H9 (cell line): ENCODE measurements around the gene MYO1F. TPM values are rescaled to one million over a fixed set of nuclear protein-coding genes. Genes with fewer than 3 reads are reported as not detected.

Experiments
- DNase-seq: peaks from one replicate; pipeline ENCODE4 v3.0.0-alpha.2; 2017
- H2AFZ ChIP-seq: one replicate; pipeline ENCODE4 v1.6.1; 2013; ENCODE audit warnings: mild to moderate bottlenecking, low read length, control low read depth, moderate library complexity
- H2AK5ac ChIP-seq: 2 replicates; pipeline ENCODE4 v1.6.1; 2013; ENCODE audit warnings: low read length, control low read depth, mixed read lengths; ENCODE audit not compliant: insufficient read length
- H2BK120ac ChIP-seq: one replicate; pipeline ENCODE4 v1.6.1; 2013; ENCODE audit warnings: low read depth, mild to moderate bottlenecking, low read length, control low read depth, inconsistent platforms; ENCODE audit not compliant: poor library complexity, severe bottlenecking
- H2BK12ac ChIP-seq: 2 replicates; pipeline ENCODE4 v1.6.1; 2013; ENCODE audit warnings: low read length, control low read depth, mixed read lengths, low read depth; ENCODE audit not compliant: insufficient read length
- H2BK15ac ChIP-seq: 2 replicates; pipeline ENCODE4 v1.6.1; 2013; ENCODE audit warnings: low read depth, low read length, control low read depth
- H2BK20ac ChIP-seq: one replicate; pipeline ENCODE4 v1.6.1; 2013; ENCODE audit warnings: low read depth, mild to moderate bottlenecking, low read length, control low read depth, inconsistent platforms; ENCODE audit not compliant: poor library complexity, severe bottlenecking
- H2BK5ac ChIP-seq: 2 replicates; pipeline ENCODE4 v1.6.1; 2013; ENCODE audit warnings: low read length, control low read depth, mixed read lengths; ENCODE audit not compliant: insufficient read length
- H3K14ac ChIP-seq: 2 replicates; pipeline ENCODE4 v1.6.1; 2013; ENCODE audit warnings: low read length, control low read depth; ENCODE audit not compliant: insufficient read depth
- H3K18ac ChIP-seq: 2 replicates; pipeline ENCODE4 v1.6.1; 2013; ENCODE audit warnings: low read depth, mild to moderate bottlenecking, mixed read lengths, low read length, control low read depth; ENCODE audit not compliant: insufficient read length
- H3K23ac ChIP-seq: 2 replicates; pipeline ENCODE4 v1.6.1; 2013; ENCODE audit warnings: low read length, control low read depth, mixed read lengths, low read depth; ENCODE audit not compliant: insufficient read length
- H3K23me2 ChIP-seq: 2 replicates; pipeline ENCODE4 v1.6.1; 2013; ENCODE audit warnings: low read depth, mild to moderate bottlenecking, mixed read lengths, low read length, control low read depth; ENCODE audit not compliant: insufficient read length, poor library complexity, severe bottlenecking
- H3K27ac ChIP-seq: 2 replicates; pipeline ENCODE4 v1.5.1; 2013; ENCODE audit warnings: low read length, control low read depth, mixed read lengths, low read depth; ENCODE audit not compliant: insufficient read length
- H3K27me3 ChIP-seq: 2 replicates; pipeline ENCODE4 v1.6.1; 2013; ENCODE audit warnings: low read length, control low read depth, inconsistent platforms; ENCODE audit not compliant: insufficient read depth
- H3K4ac ChIP-seq: 2 replicates; pipeline ENCODE4 v1.6.1; 2013; ENCODE audit warnings: low read depth, mild to moderate bottlenecking, control low read depth, inconsistent platforms, low read length, moderate library complexity
- H3K4me1 ChIP-seq: 2 replicates; pipeline ENCODE4 v1.6.1; 2013; ENCODE audit warnings: low read length, control low read depth, inconsistent platforms; ENCODE audit not compliant: insufficient read depth
- H3K4me2 ChIP-seq: 2 replicates; pipeline ENCODE4 v1.6.1; 2013; ENCODE audit warnings: low read length, control low read depth, mixed read lengths; ENCODE audit not compliant: insufficient read length, insufficient read depth
- H3K56ac ChIP-seq: 2 replicates; pipeline ENCODE4 v1.6.1; 2013; ENCODE audit warnings: low read depth, mild to moderate bottlenecking, mixed read lengths, low read length, control low read depth; ENCODE audit not compliant: insufficient read length
- H3K79me1 ChIP-seq: 2 replicates; pipeline ENCODE4 v1.6.1; 2013; ENCODE audit warnings: low read depth, mild to moderate bottlenecking, moderate library complexity, low read length, control low read depth, inconsistent platforms; ENCODE audit not compliant: insufficient read depth, poor library complexity, severe bottlenecking
- H3K79me2 ChIP-seq: 2 replicates; pipeline ENCODE4 v1.6.1; 2013; ENCODE audit warnings: low read length, control low read depth, inconsistent platforms; ENCODE audit not compliant: insufficient read depth
- H3K9ac ChIP-seq: 2 replicates; pipeline ENCODE4 v1.6.1; 2013; ENCODE audit warnings: low read length, control low read depth, mixed read lengths; ENCODE audit not compliant: insufficient read length; ENCODE audit errors: extremely low read depth
- H3K9me3 ChIP-seq: one replicate; pipeline ENCODE4 v1.6.1; 2013; ENCODE audit warnings: low read depth, low read length, inconsistent platforms; ENCODE audit not compliant: control insufficient read depth
- H3T11ph ChIP-seq: one replicate; pipeline ENCODE4 v1.6.1; 2013; ENCODE audit warnings: mild to moderate bottlenecking, low read length, control low read depth, inconsistent platforms
- H4K20me1 ChIP-seq: one replicate; pipeline ENCODE4 v1.6.1; 2013; ENCODE audit not compliant: control insufficient read depth, insufficient read length, insufficient read depth
- H4K5ac ChIP-seq: 2 replicates; pipeline ENCODE4 v1.6.1; 2013; ENCODE audit warnings: low read depth, mild to moderate bottlenecking, mixed read lengths, low read length, control low read depth; ENCODE audit not compliant: insufficient read length
- H4K8ac ChIP-seq: replicated peaks from 2 replicates; pipeline ENCODE4 v1.6.1; 2013; ENCODE audit warnings: low read length, control low read depth, mixed read lengths, low read depth; ENCODE audit not compliant: insufficient read length
- H4K91ac ChIP-seq: 2 replicates; pipeline ENCODE4 v1.6.1; 2013; ENCODE audit warnings: low read depth, mild to moderate bottlenecking, moderate library complexity, mixed read lengths, low read length, control low read depth; ENCODE audit not compliant: insufficient read length
- H3K27ac Mint-ChIP-seq, 3 experiments: 2 replicates in 2 of 3; 3 replicates in 1 of 3; pipeline ENCODE4 v1.8.0; 2020 to 2021; ENCODE audit warnings: mixed read lengths in 3 of 3, mild to moderate bottlenecking in 1 of 3, moderate library complexity in 1 of 3
- H3K27me3 Mint-ChIP-seq: 2 replicates; pipeline ENCODE4 v1.8.0; 2021; ENCODE audit warnings: low read depth, mild to moderate bottlenecking, moderate library complexity, mixed read lengths
- H3K36me3 Mint-ChIP-seq, 3 experiments: 2 replicates in 2 of 3; 3 replicates in 1 of 3; pipeline ENCODE4 v1.8.0; 2020 to 2021; ENCODE audit warnings: low read depth in 3 of 3, mixed read lengths in 3 of 3; ENCODE audit not compliant: insufficient read depth in 1 of 3
- H3K4me1 Mint-ChIP-seq, 2 experiments: 2 replicates each; pipeline ENCODE4 v1.8.0; 2020; ENCODE audit warnings: mixed read lengths in 2 of 2
- H3K4me3 Mint-ChIP-seq, 2 experiments: 2 replicates in 1 of 2; 3 replicates in 1 of 2; pipeline ENCODE4 v1.8.0; 2020 to 2021; ENCODE audit warnings: mild to moderate bottlenecking in 2 of 2, mixed read lengths in 2 of 2, moderate library complexity in 1 of 2
- H3K9me3 Mint-ChIP-seq, 2 experiments: 2 replicates in 1 of 2; 3 replicates in 1 of 2; pipeline ENCODE4 v1.8.0; 2020; ENCODE audit warnings: mild to moderate bottlenecking in 2 of 2, mixed read lengths in 2 of 2, moderate library complexity in 1 of 2
- CTCF ChIP-seq: fragments of 200-600 bp; sonication (generic); conservative IDR thresholded peaks from 3 replicates; pipeline ENCODE4 v1.8.0; 2021; ENCODE audit warnings: antibody characterized with exemption, mild to moderate bottlenecking
- WGBS: extraction: QIAGEN DNeasy Blood & Tissue Kit; methylation state at CpG from one replicate; pipeline ENCODE4 v1.1.7; 2013; ENCODE audit warnings: missing lambda C conversion rate, low lambda C conversion rate, mixed read lengths; ENCODE audit not compliant: insufficient read length; ENCODE audit errors: extremely low coverage; 5-methylcytosine and 5-hydroxymethylcytosine counted together
- long read RNA-seq: library from polyadenylated mRNA; unstranded; transcript quantifications from one replicate; pipeline ENCODE4 v2.0.0, GENCODE V29; 2020
- total RNA-seq: library from RNA; stranded (reverse); gene quantifications from 2 replicates; pipeline ENCODE4 v1.2.1, GENCODE V29; 2021

MYO1F gene
- 1.0 and 1.2 TPM in 2 replicates for total RNA-seq
- long read RNA-seq, partial matches to known transcripts, result 6 of 11 reads
- long read RNA-seq, other reads (novel, unspliced or antisense), result 5 of 11 reads

- Histone ChIP-seq H3K18ac (no peak within 1 kb of the TSS), H4K8ac (no peak within 1 kb of the TSS), H3K23me2 (no peaks in the 10 kb centered on the region), H3K9ac (no peak within 1 kb of the TSS), H3K4ac (no peak within 1 kb of the TSS), H2BK120ac (no peak within 1 kb of the TSS), H2BK5ac (no peak within 1 kb of the TSS), H4K20me1 (no peaks in the 10 kb centered on the region), H3T11ph (no peak within 1 kb of the TSS), H2BK12ac (no peak within 1 kb of the TSS), H4K5ac (no peak within 1 kb of the TSS), H3K27ac (no peak within 1 kb of the TSS), H2AFZ (no peak within 1 kb of the TSS), H3K79me2 (no peaks in the 10 kb centered on the region), H3K27me3 (no peaks in the 10 kb centered on the region), H3K79me1 (no peaks in the 10 kb centered on the region), H3K9me3 (no peaks in the 10 kb centered on the region), H4K91ac (no peak within 1 kb of the TSS), H3K14ac (no peak within 1 kb of the TSS), H3K4me2 (no peak within 1 kb of the TSS), H3K4me1 (no peaks in the 10 kb centered on the region; the same call in 1 of the 2 replicates), H3K56ac (no peak within 1 kb of the TSS), H2AK5ac (no peak within 1 kb of the TSS), H2BK20ac (no peak within 1 kb of the TSS), H2BK15ac (no peak within 1 kb of the TSS), H3K23ac (no peak within 1 kb of the TSS)
- no CpG with 5 or more reads among the region's 7 CpGs for WGBS
- no peak for TF ChIP-seq CTCF
- no peaks in the 10 kb centered on the region; a peak in 1 of 5 replicates for H3K9me3 Mint-ChIP-seq
- DNase-seq, result no peak
- H3K36me3 Mint-ChIP-seq, result no peaks in the 10 kb centered on the region
- H3K27ac Mint-ChIP-seq, result peak within 1 kb of the TSS in 1 of 3 experiments; percentile 72; a peak in 2 of 7 replicates
- H3K4me3 Mint-ChIP-seq, result peak within 1 kb of the TSS in 1 of 2 experiments; percentile 65; a peak in 2 of 5 replicates
- H3K4me1 Mint-ChIP-seq, result peaks cover 17 to 26% of the 10 kb centered on the region in 2 experiments
- peaks cover 19% of the 10 kb centered on the region for H3K27me3 Mint-ChIP-seq
These were observed at the start of gene MYO1F for GRCh38 chr19:8577247-8577646. MYO1F (minus strand) TSS chr19:8577442; CDS start chr19:8577309, 133 bp downstream.
